ENCODE results near the gene PLXND1.

Gene PLXND1

DNA sequence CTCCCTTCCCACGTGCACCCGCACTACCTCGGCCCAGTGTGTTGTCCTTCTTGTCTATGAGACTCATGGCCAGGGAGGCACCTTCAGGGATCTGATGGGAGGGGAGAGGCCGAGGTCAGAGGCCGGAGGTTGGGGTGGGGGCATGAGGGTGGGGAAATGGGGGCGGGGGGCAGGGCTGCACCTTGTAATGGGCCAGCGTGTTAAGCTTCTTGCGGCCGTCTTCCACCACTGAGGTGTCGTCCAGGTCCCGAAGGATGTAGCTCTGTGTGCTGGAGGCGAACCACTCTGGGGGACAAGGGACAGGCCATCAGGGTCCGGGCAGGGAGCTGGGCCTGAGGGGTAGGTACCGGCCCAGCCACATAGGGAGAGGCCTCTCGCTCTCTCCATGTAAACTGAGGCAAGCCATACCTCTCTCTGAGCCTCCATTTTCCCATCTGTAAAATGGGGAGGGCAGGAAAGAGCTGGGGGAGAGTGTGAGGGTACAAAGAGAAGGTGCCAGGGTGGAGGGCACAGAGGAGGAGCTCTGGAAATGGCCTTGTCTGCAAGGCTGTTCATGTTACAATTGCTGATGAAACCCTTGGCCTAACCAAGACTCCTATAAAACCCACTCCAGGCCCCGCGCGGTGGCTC, 44.7 kb downstream of the PLXND1 start:
- no peak for DNase-seq

DNA sequence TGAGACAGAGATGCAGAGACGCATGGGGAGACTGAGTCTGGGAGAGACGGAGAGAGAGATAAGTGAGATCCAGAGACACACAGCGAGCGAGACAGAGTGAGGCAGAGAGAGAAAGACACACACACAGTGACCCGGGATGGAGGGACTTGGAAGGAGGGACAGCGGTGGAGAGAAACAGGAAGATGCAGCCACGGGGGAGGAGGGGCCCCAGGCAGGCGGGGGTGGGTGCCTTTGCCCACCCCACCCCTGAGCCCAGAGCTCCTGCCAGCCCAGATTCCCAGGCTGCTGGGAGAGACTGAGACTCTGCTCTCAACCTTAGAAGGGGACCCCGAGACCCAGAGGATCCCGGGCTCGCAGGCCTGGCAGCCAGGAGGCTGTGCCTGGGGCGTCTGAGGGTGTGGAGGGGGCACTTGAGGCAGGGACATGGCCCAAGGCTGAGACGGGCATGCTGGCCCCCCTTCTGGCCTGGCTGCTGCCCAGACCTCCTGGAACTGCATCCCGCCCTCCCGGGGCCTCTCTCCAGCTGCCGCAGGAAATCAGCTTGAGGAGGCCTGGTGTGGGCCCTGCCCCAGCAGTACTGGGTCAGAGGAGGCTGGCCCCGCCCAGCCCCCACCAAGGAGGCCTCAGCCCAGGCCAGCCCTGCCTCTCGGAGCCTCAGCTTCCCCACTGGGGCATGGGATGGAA, 45.4 kb downstream of the PLXND1 start:
- DNase-seq: no peak

DNA sequence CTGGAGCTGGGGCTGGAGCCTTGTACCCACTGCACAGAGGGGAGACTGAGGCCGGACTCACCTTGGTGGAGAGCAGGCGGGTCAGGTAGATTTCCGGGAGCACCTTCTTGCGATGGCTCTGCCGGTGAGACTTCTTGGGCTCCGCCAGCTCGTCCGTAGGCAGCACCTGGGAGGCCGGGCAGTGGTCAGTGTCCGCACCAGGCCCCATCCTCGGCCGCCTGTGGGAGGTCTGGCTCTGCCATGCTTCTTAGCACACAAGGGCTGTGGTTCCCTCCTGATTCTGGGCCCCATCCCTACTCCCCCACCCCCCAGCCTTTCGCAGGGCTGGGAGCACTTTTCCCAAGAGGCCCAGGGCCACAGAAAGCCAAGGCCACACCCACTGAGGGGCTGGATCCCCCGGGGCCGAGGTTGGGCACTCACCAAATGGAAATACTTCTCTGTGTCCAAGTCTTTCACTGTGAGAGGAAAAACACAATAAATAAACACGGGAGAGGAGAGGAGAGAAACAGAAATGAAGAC, 46.1 kb downstream of the PLXND1 start:
- no peak for DNase-seq

DNA sequence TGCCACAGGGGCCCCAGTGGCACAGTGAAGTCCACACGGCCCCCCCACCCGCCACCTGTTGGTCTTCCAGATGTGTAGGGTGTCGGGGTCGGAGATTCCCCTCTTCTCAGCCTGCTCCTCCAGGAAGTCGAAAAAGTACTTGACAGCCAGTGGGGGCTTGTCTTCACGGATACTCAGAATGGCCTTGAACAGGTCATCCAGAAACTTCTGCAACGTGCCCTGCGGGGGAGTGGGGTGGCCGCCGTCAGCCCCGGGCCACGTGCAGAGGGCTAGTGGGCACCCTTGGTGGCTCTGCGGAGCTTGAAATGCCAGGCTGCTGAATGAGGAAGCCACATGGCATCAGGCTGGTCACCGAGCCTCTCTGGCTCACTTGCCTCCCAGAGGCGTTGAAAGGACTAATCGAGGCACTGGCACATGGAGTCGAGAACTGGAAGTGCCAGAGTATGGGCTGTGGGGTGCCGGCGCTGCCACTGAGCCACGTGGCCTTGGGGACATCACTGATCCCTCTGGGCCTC, 46.9 kb downstream of the PLXND1 start:
- no peak for DNase-seq

DNA sequence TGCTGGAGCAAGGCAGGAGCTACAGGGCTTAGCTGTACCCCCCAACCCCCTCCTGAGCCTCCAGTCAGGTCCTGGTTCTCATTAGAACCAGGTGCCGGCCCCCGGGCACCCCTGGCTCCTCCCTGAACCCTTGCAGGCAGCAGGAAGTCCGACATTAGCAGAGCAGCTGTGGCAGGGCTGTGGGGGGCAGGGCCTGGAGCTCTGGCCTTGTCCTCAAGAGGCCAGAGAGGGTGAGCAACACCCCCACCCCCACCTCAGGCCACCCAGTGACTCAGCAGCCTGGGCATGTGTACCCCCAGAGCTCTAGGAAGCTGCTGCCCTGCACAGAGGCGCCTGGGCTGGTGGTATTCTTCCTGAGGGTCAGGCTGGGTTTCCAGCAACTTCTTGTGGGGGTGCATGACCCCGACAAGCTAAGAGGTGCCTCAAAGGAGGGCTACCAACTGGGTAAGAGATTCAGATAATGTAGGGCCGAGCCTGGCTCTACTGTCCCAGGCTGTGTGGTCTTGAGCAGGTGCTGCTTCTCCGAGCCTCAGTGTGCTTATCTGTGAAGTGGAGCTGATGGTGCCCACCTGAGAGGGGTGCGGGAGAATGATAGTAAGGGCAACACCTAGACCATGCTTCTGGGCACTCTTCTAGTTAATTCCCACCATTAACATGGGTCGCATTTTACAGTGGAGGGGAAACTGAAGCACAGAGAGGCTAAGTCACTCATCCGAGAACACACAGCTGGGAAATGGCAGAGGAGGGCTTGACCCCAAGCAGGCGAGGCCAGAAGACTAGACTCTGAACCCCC, 47.5 kb downstream of the PLXND1 start:
- peak; percentile 72 for DNase-seq

DNA sequence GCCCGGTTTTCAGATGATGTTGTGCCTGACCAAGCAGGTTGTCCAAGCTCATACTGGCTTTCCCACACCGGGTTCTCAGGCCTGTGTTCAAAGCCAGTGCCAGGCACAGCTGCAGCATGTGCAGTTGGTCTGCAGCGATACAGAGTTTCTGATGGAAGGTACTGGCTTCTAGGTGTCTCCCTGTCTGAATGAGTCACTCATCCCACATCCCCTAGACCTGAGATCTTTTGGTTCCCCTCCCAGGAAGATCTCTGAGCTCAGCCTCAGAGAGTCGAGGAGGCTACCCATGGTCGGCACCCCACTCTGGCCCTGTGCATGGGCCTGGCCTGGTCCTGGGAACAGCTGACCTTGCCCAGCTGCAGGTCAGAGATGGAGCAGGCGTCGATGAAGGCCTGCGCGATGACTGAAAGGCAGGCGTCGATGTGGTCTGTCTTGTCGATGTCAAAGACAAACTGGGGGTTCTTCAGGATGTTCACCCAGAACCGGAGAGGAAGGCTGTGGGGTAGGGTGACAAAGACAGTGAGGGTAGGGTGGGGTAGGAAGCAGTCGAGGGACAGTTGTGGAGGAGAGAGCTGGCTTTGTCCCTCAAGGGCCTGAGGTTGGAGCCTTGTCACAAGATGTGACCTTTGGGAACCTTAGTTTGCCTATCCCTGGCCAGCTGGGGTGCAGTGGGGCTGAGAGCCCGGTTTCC, 48.2 kb downstream of the PLXND1 start:
- DNase-seq: no peak

DNA sequence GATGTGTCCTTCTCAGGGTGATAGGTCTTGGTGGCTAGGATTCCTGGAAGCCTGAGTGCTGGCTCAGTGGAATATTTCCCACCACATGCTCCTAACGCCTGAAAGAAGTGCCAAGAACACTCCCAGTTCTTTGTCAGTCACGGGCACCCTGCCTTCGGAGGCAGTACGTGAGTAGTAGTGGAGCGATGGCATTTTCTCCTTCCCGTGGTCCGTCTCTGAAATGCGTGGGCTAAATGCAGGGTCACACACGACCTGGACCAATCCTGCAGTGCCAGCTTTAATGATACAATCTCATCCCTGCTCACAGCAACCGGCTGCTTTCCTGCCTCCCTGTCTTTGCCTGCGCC, 49.0 kb downstream of the PLXND1 start:
- no peak for DNase-seq

DNA sequence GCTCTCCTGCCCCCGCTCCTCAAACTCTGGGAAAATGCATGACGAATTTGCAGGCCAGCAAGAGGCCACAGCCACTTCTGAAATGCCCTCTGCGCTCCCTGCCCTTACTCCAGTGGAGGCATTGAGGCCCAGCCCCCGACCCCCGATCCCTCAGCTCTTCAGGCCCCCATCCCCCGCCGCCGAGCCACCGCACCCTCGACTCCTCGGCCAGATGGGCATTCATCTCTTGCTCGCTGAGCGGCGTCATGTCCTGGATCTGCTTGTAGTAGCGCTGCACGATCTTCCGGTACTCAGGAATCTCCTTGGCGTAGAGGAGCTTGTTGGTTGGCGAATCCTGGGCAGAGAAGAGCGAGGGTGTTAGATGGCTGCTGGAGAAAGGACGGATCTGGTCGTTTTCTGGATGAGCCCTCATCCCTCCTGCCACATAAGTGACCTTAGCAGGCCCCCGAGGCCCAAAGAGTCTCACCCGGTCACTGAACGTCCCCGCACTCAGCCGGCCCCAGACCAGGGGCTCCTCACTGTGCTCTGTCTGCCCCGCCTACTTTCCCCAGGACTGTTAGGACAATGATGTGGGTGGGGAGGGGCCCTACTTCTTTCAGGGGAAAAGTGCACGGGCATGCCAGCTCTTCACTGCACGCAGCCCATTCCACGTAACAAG, 49.5 kb downstream of the PLXND1 start:
- no peak for DNase-seq

DNA sequence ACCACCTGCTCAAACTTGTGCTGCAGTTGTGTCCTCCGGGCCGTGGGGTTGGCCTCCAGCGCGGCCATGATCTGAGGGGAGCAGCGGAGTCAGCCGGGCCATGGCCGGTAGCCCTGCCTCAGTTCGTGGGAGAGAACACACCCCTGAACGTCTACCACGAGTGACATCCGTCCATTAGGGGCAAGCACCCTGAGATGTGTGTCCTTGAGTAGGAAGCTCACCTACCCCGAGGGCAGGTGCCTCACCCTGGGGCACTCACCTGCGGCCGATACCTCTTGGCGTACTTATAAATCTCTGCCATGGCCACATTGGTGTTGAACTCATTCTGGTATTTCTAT, 50.1 kb downstream of the PLXND1 start:
- no peak for DNase-seq

DNA sequence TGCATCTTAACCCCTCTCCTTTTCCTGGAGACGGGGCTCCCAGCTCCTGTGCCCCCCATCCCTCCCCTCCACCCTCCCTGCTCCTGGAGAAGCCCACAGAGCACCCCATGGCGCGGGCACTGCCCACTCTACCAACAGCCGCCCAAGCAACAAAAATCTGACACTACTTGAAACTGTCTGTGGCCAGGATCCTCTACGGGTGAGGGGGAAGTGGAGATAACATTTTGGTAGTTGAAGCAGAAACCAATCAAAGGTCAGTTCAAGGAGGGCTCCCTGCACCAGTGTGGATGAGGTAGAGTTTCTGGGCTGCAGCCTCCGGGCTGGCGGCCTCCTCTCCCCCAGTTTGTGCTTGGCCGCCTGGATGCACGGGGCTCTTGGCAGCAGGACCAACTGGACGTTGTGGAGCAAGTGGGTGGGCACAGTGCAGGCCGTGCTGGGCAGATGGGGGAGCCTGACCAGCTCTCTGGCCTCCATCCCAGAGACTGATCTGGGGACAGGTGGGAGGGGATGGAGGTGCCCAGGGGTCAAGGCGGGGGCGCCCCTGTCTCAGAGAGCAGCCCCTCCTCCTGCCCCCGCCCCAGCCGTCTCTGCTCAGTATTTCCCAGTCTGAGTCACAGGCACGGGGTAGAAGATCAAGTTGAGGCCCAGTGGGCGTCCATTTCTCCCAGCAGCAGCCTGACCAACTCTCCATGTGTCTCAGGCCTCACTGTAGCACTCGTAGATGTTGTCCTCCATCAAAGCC, 50.7 kb downstream of the PLXND1 start:
- no peak for DNase-seq

DNA sequence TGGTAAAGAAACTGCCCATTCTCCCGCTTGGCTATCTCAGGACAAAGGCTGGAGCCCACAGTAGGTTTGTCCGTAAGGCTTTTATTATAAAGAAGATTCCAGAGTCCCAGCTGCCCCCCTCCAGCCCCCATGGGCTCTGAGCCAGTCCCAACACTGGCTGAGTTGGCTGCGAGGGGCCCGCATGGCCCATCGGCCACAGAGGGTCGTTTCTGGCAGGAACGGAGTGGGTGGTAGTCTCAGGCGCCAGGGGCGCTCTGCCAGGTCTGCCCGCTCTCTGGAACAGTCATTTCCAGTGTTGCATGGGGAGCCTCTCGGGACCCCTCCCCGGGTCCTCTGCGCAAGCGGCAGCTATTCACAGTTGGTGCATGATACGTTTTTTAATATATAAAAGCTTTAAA, 51.3 kb downstream of the PLXND1 start:
- DNase-seq: no peak

DNA sequence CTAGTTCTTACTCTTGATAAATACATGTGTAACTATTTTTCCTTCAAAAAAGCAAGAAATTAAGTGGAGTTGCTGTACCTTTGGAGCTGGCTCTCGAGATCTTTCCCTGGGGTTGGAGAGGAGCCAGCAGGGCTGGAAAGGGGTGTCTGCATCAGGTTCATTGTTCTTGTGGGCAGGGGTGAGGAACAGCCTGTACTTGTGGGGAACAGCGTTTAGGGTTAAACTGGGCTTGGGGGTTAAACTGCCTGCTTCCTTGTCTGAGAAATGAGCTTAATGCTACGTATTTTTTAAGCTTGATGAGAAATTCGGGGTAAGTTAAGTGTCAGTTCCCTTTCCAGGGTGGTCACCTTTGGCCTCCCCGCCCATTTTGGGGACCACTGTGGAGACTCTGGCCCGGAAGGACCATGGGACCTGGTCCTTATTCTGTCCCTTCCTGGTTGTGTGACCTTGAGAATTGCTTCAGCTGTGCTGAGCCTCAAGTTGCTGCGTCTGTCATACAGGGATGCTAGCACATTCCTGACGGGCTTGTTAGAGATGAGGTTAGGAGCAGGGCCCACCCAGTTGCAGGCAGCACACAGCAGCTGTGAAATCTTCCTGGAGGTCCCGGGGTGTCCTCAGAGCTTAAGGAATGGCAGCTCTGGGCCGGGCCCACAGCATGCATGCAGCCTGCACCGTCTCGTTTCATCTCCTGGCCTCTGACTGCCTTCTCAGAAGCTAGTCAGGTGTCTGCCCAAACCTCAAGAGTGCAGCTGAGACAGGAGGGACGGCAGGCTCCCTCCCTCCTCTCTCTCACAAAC, 51.9 kb downstream of the PLXND1 start:
- DNase-seq: no peak

DNA sequence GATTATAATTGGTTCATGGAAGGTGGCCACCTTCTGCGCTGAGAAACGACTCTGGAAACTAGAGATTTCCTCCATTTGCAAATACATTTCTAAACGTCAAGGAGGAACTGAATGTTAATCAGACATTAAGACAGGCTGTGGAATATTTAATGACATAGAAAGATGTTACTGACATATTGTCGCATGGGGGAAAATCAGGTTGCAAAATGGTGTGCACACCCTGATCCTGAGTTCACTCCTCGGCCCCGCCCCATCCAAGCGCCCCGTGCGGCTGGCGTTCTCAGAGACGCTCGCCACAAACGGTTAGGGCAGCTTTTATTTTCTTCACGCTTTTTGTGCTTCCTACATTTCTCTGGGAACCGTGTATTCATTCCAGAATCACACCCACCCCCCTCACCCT, 52.8 kb downstream of the PLXND1 start:
- DNase-seq: no peak

DNA sequence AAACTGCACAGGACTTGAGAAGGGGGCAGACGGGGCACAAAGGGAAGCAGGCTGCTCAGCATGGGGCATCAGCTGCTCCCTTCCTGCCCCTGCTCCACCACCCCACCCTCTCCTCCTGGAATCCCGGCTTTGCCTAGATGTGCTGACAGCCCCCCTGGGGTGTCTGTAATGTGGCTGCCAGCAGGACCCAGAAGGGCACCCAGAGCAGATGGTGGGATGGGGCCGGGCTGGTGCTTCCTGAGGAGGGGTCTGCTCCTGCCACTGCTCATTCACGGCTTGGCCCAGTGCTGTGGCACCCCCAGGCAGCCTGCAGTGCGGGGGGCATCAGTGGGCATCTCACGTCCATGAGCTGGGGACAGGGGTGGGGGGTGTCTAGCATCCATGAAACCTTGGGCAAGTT, 53.3 kb downstream of the PLXND1 start:
- DNase-seq: no peak

DNA sequence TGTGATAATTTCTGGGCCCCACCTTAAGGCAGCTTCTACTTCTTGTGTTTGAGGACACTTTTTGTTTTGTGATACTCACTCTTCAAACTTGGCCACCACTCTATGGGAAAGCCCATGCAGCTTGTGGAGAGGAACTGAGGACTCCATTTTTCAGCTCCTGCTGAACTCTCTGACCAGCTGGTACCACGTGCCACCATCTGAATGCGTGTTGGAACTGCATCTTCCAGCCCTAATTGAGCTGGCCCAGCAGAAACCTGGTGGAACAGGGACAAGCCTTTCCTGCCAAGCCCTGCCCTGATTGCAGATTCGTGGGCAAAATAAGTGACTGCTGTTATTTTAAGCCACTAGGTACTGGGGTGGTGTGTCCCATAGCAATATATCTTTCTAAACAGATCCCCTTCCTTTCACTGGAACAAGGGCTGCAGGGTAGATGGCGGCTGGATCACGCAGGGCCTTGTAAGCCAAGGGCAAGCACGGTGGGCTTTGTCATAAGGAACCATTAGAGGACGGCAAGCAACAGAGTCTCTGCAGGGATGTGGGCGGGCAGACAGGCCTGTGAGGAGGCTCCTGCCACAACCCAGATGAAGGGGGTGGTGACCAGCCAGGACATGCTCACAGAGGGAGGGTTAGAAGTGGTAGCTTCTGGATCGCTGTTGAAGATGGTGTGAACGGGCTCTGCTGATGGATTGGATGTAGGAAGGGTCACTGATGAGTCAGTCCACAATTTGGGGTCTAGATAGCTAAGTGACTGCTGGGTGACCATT, 54.0 kb downstream of the PLXND1 start:
- peak; percentile 54 for DNase-seq

DNA sequence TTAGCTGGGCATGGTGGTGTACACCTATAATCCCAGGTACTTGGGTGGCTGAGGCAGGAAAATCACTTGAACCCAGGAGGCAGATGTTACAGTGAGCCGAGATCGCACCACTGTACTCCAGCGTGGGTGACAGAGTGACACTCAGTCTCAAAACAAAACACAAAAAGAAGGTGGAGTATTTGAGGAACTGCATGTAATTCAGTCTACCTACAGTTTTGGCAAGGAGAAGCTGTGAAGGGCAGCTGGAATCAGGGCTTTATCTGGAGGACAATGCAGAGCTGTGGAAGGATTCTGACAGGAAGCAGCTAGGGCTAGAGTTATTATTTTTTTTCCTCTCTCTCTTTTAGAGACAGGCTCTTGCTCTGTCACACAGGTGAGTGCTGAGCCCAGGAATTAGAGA, 56.7 kb downstream of the PLXND1 start:
- DNase-seq: no peak

DNA sequence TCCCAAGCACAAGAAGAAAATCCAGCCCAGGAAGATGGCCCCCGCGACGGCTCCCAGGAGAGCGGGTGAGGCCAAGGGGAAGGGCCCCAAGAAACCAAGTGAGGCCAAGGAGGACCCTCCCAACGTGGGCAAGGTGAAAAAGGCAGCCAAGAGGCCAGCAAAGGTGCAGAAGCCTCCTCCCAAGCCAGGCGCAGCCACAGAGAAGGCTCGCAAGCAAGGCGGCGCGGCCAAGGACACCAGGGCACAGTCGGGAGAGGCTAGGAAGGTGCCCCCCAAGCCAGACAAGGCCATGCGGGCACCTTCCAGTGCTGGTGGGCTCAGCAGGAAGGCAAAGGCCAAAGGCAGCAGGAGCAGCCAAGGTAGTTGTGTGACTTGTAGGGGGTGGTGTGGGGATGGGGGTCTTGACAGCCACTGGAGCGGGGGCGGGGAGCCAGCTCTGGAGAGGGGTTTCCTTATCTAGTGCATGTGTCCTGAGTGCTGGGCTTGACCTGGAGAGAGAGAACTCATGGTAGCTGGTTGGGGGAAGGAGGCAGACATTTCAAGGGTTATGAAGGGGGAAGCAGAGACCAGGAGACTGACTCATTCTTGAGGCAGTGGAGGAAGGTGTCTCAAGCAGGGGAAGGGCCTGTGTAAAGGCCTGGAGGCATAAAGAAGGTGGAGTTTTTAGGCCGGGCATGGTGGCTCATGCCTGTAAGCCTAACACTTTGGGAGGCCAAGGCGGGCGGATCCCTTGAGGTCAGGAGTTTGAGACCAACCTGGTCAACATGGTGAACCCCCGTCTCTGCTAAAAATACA, 57.3 kb downstream of the PLXND1 start:
- no peak for DNase-seq

DNA sequence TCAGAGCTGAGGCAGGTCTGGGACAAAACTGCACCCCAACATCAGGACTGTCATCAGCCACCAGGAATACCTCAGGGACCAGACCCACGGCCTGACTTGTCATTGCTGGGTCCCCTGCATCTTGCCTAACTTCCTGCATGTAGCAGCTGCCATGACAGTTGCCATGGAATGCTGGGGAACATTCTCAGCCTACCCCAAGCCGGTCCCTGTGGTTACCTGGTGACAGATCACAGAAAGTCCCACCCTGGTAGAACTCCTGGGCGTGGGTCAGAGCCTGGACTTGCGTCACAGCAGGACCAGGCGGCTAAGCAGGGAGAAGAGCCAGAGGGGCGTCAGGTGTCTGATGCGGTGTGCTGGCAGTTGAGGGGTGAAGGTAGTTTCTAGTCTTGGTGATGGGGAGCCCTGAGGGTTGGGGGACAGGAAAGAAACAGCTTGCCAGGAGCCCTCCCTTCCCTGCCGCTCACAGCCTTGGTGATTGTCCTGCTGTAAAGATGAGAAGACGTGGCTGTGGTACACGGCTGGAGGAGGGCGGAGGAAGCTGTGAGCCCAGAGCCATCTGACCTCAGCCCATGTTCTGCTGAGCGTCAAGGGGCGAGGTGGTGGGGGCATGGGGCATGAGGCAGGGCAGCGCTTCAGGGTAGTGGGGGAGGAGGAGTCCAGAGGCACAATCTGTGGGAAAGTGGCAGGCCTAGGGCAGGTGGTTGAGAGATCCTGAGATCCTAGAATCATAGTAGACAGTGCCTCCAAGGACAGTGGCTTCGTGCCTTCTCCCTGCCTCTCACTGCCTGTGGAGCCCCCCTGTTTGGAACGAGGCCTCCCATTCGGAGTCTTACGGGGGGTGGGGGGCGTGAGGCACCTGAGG, 58.1 kb downstream of the PLXND1 start:
- DNase-seq: no peak

DNA sequence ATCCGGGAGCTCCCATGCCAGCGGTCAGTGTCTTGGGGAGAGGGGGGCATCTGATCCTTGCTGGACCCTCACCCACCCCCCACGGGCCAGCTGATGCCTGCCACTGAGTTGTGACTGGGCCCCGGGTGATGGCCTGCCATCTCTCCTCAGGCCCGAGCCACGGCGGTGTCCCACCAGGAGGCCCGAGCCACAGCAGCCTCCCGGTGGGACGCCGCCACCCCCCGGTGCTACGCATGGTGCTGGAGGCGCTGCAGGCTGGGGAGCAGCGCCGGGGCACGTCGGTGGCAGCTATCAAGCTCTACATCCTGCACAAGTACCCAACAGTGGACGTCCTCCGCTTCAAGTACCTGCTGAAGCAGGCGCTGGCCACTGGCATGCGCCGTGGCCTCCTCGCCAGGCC, 59.2 kb downstream of the PLXND1 start:
- DNase-seq: no peak
